T-helper 2 cell treated with Interferon-gamma antibody and Interleukin-4, amounts not matched to agents 100 ng/mL and 5 ng/mL, for 36 hours (primary cell): ENCODE data around the gene CTXN2. TPM values are rescaled to one million over a fixed set of nuclear protein-coding genes. Genes with fewer than 3 reads are reported as not detected.

Experiments used
- intact Hi-C: fragments of 100-400 bp; cut with micrococcal nuclease; formaldehyde crosslinking; loops from one replicate; pipeline ENCODE4 v1.15.1; 2023
- total RNA-seq: library from RNA; stranded (reverse); gene quantifications from 2 replicates; pipeline ENCODE4 v1.2.3, GENCODE V29; 2022

CTXN2 gene
- total RNA-seq, 1 donor from 2014 or later = not detected

GRCh38 chr15:48221885-48222284 lies 30.4 kb downstream of the CTXN2 start:
- intact Hi-C loops = no loop called here

DNA sequence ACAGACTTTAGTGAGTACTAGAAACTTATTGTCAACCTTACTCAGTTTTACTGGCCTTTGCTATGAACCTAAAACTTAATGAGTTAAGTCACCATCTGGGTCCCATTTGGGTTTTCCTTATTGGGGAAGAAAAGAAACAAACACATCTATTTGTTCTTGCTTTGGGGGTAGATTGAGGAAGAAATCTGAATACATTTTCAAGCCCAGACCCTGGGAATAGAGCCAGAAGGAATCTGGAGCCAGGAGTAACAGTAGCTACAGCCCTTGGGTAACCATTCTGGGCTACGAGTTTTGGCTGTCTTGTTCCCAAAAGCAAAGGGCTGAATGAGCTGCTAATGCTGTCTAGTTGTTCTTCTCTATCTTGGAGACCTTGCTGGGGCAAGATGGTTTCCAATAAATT lies 31.2 kb downstream of the CTXN2 start:
- intact Hi-C loops = no loop called here

- intact Hi-C loops = no loop called here
Observed at GRCh38 chr15:48225771-48226170, 34.3 kb downstream of the CTXN2 start.

DNA sequence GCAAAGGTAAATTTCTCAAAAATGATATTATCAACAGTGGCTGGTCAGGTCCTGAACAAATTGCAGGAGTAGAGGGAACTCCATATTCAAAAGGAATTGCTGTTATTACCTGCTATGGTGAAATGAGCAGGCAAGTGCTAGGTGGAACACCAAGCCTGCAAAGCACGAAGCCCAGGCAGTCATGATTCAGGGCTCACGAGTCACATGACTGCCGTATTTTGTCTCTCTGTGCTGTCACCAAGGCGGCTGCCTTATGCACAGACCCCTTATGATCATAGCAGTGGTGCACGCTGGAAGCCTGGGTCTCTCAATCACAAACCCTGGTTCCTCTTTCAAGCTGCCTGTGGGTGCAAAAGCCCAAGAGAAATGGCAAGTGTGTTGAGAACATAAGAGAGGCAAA lies 39.0 kb downstream of the CTXN2 start:
- intact Hi-C loops = no loop called here

DNA sequence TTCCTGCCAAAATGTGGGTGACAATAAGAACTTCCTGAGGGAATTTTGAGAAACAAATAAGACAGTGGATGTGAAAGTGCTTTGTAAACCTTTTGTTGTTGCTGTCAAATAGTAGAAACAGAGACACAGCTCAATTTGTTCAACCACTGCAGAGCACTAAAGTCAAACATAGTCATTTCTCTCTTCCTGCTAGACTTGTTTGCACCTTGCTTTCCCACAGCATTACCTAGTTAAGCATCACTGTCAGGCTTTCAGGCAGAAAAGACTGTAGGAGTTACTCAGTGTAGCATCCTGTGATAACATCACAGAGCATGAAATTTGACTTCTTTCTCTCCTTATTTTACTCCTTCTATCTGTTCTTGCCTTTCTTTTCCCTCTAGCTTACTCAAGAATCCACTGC lies 41.8 kb downstream of the CTXN2 start:
- intact Hi-C loops = no loop called here

- intact Hi-C loops = no loop called here
Observed at GRCh38 chr15:48239334-48239733, 47.9 kb downstream of the CTXN2 start.

DNA sequence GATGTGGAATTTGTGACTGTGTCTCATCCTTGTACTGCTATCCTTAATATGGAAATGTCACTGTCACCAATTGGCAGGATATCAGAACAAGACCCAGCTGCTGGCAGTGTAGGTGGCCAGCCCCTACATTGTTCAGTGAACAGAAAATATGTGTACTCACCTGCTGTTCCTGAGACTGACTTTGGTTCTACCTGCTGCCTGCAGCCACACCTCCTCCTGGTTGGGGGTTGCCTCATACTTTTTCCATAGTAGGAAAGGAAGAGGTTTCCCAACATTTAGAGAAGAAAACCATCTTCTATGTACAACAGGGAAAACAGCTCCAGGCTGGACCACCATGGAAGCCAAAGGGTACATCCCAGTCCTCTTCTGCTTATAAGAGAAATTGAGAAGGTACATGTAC lies 50.5 kb downstream of the CTXN2 start:
- intact Hi-C loops = no loop called here

- intact Hi-C loops = no loop called here
Observed at GRCh38 chr15:48242535-48242934, 51.1 kb downstream of the CTXN2 start.

DNA sequence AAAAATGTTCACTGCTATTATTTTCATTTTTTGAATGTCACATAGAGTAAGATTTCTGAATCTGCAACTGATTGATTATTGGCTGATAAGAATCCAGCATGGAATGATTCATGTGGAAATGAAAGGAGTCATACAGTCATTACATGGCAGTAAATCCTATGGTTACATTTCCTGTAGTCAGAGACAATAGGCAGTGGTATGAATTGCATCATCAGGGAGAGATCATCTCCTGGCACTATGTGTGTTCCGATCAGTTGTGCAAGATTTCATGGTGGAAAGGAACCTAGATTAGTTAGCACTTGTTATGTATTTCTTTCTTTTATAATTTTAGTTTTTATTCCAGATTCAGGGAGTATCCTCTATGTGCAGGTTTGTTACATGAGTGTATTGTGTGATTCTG lies 53.5 kb downstream of the CTXN2 start:
- intact Hi-C loops = no loop called here

DNA sequence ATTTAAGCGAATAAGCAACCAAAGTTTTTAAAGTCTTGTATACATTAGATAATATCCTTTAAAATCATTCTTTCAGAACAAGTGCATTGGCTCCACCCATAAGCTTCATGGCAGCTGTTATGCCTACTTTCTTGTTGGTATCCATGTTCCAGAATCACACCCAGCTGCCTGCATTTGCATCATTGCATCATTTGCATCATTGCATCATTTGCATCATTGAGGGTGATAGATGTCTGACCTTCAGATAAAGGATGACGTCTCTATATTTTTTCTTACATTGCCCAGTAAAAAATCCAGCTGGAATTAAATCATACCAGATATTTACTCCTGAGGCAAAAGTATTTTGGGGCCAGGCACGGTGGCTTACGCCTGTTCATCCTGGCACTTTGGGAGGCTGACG lies 56.9 kb downstream of the CTXN2 start:
- intact Hi-C loops = no loop called here

GRCh38 chr15:48250640-48251076 lies 59.2 kb downstream of the CTXN2 start:
- intact Hi-C loops = no loop called here

DNA sequence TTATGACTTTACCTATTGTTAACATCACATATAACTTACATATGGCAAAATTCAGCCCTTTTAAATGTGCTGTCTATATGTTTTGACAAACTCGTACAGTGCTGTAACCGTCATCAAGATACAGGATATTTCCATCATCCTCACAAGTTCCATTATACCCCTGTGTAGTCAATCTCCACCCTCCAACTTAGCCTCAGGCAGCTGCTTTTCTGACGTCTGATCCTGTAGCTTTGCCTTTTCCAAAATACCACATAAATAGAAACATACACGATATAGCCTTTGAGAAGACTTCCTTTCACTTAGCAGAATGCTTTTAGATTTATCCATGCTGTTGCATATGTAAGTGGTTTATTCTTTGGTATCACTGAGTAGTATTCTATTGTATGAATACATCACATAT lies 61.7 kb downstream of the CTXN2 start:
- intact Hi-C loops = no loop called here

Other genes with a start within 250 kb of the CTXN2 start
- gene SLC24A5, start 70.7 kb upstream of the CTXN2 start, total RNA-seq = not detected in 2 replicates
- 37.5 TPM in 2 replicates for gene MYEF2, start 13.4 kb upstream of the CTXN2 start, total RNA-seq
- gene SLC12A1, start 14.6 kb downstream of the CTXN2 start, total RNA-seq = not detected in 2 replicates
- gene DUT, start 139.8 kb downstream of the CTXN2 start, total RNA-seq = 262 and 264 TPM in 2 replicates